MCF 10A (cell line): ENCODE measurements around the gene CHPF2. TPM values are rescaled to one million over a fixed set of nuclear protein-coding genes. Genes with fewer than 3 reads are reported as not detected.

Source experiments
- BruUV-seq: library from RNA; stranded (reverse); fragments of 400-500 nt; replicated peaks from 2 replicates; lab custom pipeline; 2021; lab: Mats Ljungman, UMichigan
- CTCF ChIA-PET: fragments of 300-600 bp; sonication (Branson Sonifier 250); formaldehyde crosslinking; extraction: SDS; loops from one replicate; lab custom pipeline; 2021; ENCODE audit warnings: antibody characterized with exemption, inconsistent platforms; lab: Yijun Ruan, JAX
- POLR2A ChIA-PET: fragments of 300-600, 350-650 bp; sonication (Branson Sonifier 250); formaldehyde crosslinking; extraction: SDS; loops from one replicate; lab custom pipeline; 2020; ENCODE audit warnings: antibody characterized with exemption, inconsistent platforms; lab: Yijun Ruan, JAX
- DNase-seq: peaks from one replicate; pipeline ENCODE4 v3.0.0-alpha.2; 2018; ENCODE audit not compliant: unreplicated experiment
- H3K27ac Mint-ChIP-seq: one replicate; pipeline ENCODE4 v1.8.0; 2022; ENCODE audit warnings: mild to moderate bottlenecking, low read depth, mixed read lengths; ENCODE audit not compliant: unreplicated experiment
- H3K27me3 Mint-ChIP-seq: one replicate; pipeline ENCODE4 v1.8.0; 2022; ENCODE audit warnings: mixed read lengths; ENCODE audit not compliant: insufficient read depth, unreplicated experiment
- H3K36me3 Mint-ChIP-seq: one replicate; pipeline ENCODE4 v1.8.0; 2022; ENCODE audit warnings: mild to moderate bottlenecking, moderate library complexity, mixed read lengths; ENCODE audit not compliant: insufficient read depth, unreplicated experiment
- H3K4me1 Mint-ChIP-seq: one replicate; pipeline ENCODE4 v1.8.0; 2022; ENCODE audit warnings: mixed read lengths; ENCODE audit not compliant: insufficient read depth, unreplicated experiment
- H3K4me3 Mint-ChIP-seq: one replicate; pipeline ENCODE4 v1.8.0; 2022; ENCODE audit warnings: mild to moderate bottlenecking, moderate library complexity, mixed read lengths; ENCODE audit not compliant: unreplicated experiment
- H3K9me3 Mint-ChIP-seq: one replicate; pipeline ENCODE4 v1.8.0; 2022; ENCODE audit warnings: mixed read lengths; ENCODE audit not compliant: unreplicated experiment
- CTCF ChIP-seq: fragments of 200-600 bp; IDR thresholded peaks from one replicate; pipeline ENCODE4 v1.8.0; 2022; ENCODE audit warnings: antibody characterized with exemption, mild to moderate bottlenecking; ENCODE audit not compliant: unreplicated experiment
- intact Hi-C: fragments of 100-400 bp; cut with micrococcal nuclease; formaldehyde crosslinking; loops from 2 replicates; pipeline ENCODE4 v1.14.1; 2022
- total RNA-seq: library from RNA; stranded (reverse); gene quantifications from 2 replicates; pipeline ENCODE4 v1.2.3, GENCODE V29; 2022

CHPF2 gene
- total RNA-seq, 1 experiment from 2014 or later: 28.2 TPM

- BruUV-seq: no TSS peak
- ChIA-PET CTCF (no interaction called here), POLR2A (no interaction called here)
- H3K27ac Mint-ChIP-seq: no peak overlapping the region
- peaks cover 6% of the 10 kb centered on the region for H3K4me1 Mint-ChIP-seq
- peaks cover 8% of the 10 kb centered on the region for H3K36me3 Mint-ChIP-seq
- no peak overlapping the region for H3K4me3 Mint-ChIP-seq
- intact Hi-C loops: no loop called here
- peaks cover 40% of the 10 kb centered on the region for H3K27me3 Mint-ChIP-seq
- DNase-seq: no peak
- H3K9me3 Mint-ChIP-seq: no peaks in the 10 kb centered on the region
- no peak for TF ChIP-seq CTCF
Measured at GRCh38 chr7:151207315-151207714, 25.0 kb upstream of the CHPF2 start.

- CTCF ChIA-PET: interaction anchor here (0.9 kb wide), 1 partner anchor 84 kb away, joined by 5 read pairs; no protein-coding TSS in a partner anchor
- BruUV-seq: no TSS peak
- H3K27me3 Mint-ChIP-seq: peaks cover 35% of the 10 kb centered on the region
Measured at GRCh38 chr7:151207804-151208203, 24.5 kb upstream of the CHPF2 start.

GRCh38 chr7:151208253-151208862 is 23.9 kb upstream of the CHPF2 start:
- POLR2A ChIA-PET: interaction anchor here (1.1 to 1.2 kb wide), 2 partner anchors 19 to 24 kb away, joined by 3 to 6 read pairs; partner anchors contain the start of genes ABCF2 and CHPF2
- no peak for DNase-seq
- CTCF ChIA-PET: interaction anchor here (0.9 kb wide), 1 partner anchor 84 kb away, joined by 5 read pairs; no protein-coding TSS in a partner anchor
- no peak for TF ChIP-seq CTCF
- Mint-ChIP-seq H3K4me3 (no peak overlapping the region), H3K36me3 (peaks cover 15% of the 10 kb centered on the region), H3K9me3 (no peaks in the 10 kb centered on the region), H3K4me1 (peaks cover 6% of the 10 kb centered on the region), H3K27me3 (peaks cover 29% of the 10 kb centered on the region), H3K27ac (no peak overlapping the region)
- intact Hi-C loops: no loop called here
- no TSS peak for BruUV-seq

More at GRCh38 chr7:151207804-151208203, 24.5 kb upstream of the CHPF2 start:
- Mint-ChIP-seq H3K36me3 (peaks cover 12% of the 10 kb centered on the region), H3K27ac (no peak overlapping the region), H3K4me1 (peaks cover 6% of the 10 kb centered on the region), H3K4me3 (no peak overlapping the region), H3K9me3 (no peaks in the 10 kb centered on the region)
- intact Hi-C loops: no loop called here
- DNase-seq: no peak
- no peak for TF ChIP-seq CTCF
- POLR2A ChIA-PET: interaction anchor here (1.1 to 1.2 kb wide), 2 partner anchors 19 to 25 kb away, joined by 3 to 6 read pairs; partner anchors contain the start of genes ABCF2 and CHPF2

- Mint-ChIP-seq H3K27ac (no peak overlapping the region), H3K27me3 (peaks cover 17% of the 10 kb centered on the region), H3K4me3 (no peak overlapping the region), H3K36me3 (peaks cover 27% of the 10 kb centered on the region), H3K4me1 (peaks cover 6% of the 10 kb centered on the region), H3K9me3 (no peaks in the 10 kb centered on the region)
- no TSS peak for BruUV-seq
- no peak for TF ChIP-seq CTCF
- intact Hi-C loops: no loop called here
- DNase-seq: no peak
- CTCF ChIA-PET: no interaction called here
- POLR2A ChIA-PET: no interaction called here
Measured at GRCh38 chr7:151209588-151209987, 22.7 kb upstream of the CHPF2 start.
